ENCODE data around the gene PEAR1.

Gene PEAR1

GRCh38 chr1:156885314-156885713 lies 8.2 kb upstream of the PEAR1 start:
- DNase-seq, result no peak

GRCh38 chr1:156885880-156886355 lies 7.6 kb upstream of the PEAR1 start:
- no peak for DNase-seq

GRCh38 chr1:156886583-156887281 lies 6.8 kb upstream of the PEAR1 start:
- DNase-seq, result no peak

GRCh38 chr1:156887317-156887716 lies 6.2 kb upstream of the PEAR1 start:
- DNase-seq, result no peak

GRCh38 chr1:156887734-156888133 lies 5.8 kb upstream of the PEAR1 start:
- no peak for DNase-seq

GRCh38 chr1:156889802-156890580 lies 3.5 kb upstream of the PEAR1 start:
- no peak for DNase-seq

GRCh38 chr1:156892190-156893047 lies 1.1 kb upstream of the PEAR1 start:
- no peak for DNase-seq

GRCh38 chr1:156894001-156894400 lies 483 bp downstream of the PEAR1 start:
- no peak for DNase-seq

- DNase-seq, result no peak
Observed at GRCh38 chr1:156894711-156895454, 1.4 kb downstream of the PEAR1 start.

- no peak for DNase-seq
Observed at GRCh38 chr1:156895455-156895812, 1.9 kb downstream of the PEAR1 start.

GRCh38 chr1:156895927-156896326 lies 2.4 kb downstream of the PEAR1 start:
- no peak for DNase-seq

- no peak for DNase-seq
Observed at GRCh38 chr1:156896490-156897033, 3.0 kb downstream of the PEAR1 start.

GRCh38 chr1:156897078-156897825 lies 3.7 kb downstream of the PEAR1 start:
- no peak for DNase-seq

GRCh38 chr1:156898161-156898566 lies 4.6 kb downstream of the PEAR1 start:
- DNase-seq, result no peak

GRCh38 chr1:156898971-156899664 lies 5.6 kb downstream of the PEAR1 start:
- no peak for DNase-seq

GRCh38 chr1:156899956-156900718 lies 6.6 kb downstream of the PEAR1 start:
- DNase-seq, result no peak

- no peak for DNase-seq
Observed at GRCh38 chr1:156900896-156901589, 7.5 kb downstream of the PEAR1 start.

GRCh38 chr1:156901590-156901900 lies 8.0 kb downstream of the PEAR1 start:
- DNase-seq, result no peak

Measured in DMS79 (cell line).